ENCODE results near the gene PLK4.

GRCh38 chr4:127922226-127922625 lies 41.5 kb downstream of the PLK4 start:
- TF ChIP-seq CTCF (IDR thresholded peaks at IDR 0.05): no peak
- TF ChIP-seq POLR2A (IDR thresholded peaks at IDR 0.05): no peak

Measured in sigmoid colon (tissue), 3 donors.